ENCODE measurements around the gene HCFC1.
A peak's percentile ranks its signal among the peaks of the same experiment; 100 is the strongest.

The HCFC1 gene

GRCh38 chrX:153937056-153937455 is 34.6 kb downstream of the HCFC1 start:
- no peak for DNase-seq

- DNase-seq = no peak
Observed at GRCh38 chrX:153935326-153935851, 36.2 kb downstream of the HCFC1 start.

GRCh38 chrX:153934762-153935325 is 36.8 kb downstream of the HCFC1 start, which contains the start of gene NAA10:
TSS of gene NAA10 (minus strand) at chrX:153935037. CDS start at chrX:153934904, 133 bp downstream.
- DNase-seq = peak; percentile 20

- no peak for DNase-seq
Observed at GRCh38 chrX:153934148-153934761, 37.4 kb downstream of the HCFC1 start.

GRCh38 chrX:153933748-153934147 is 37.9 kb downstream of the HCFC1 start:
- no peak for DNase-seq

- DNase-seq = no peak
Observed at GRCh38 chrX:153932220-153932915, 39.2 kb downstream of the HCFC1 start.

- DNase-seq = no peak
Observed at GRCh38 chrX:153931748-153932147, 39.9 kb downstream of the HCFC1 start.

- no peak for DNase-seq
Observed at GRCh38 chrX:153931151-153931550, 40.5 kb downstream of the HCFC1 start.

GRCh38 chrX:153930011-153930910 is 41.4 kb downstream of the HCFC1 start:
- DNase-seq = no peak

GRCh38 chrX:153929576-153929975 is 42.0 kb downstream of the HCFC1 start:
- no peak for DNase-seq

- DNase-seq = no peak
Observed at GRCh38 chrX:153928846-153929245, 42.8 kb downstream of the HCFC1 start.

- peak; percentile 83 for DNase-seq
Observed at GRCh38 chrX:153927922-153928760, 43.5 kb downstream of the HCFC1 start.

- no peak for DNase-seq
Observed at GRCh38 chrX:153927672-153927921, 44.0 kb downstream of the HCFC1 start.

GRCh38 chrX:153926858-153927671 is 44.6 kb downstream of the HCFC1 start:
- DNase-seq = peak; percentile 35

- no peak for DNase-seq
Observed at GRCh38 chrX:153926552-153926857, 45.1 kb downstream of the HCFC1 start.

- no peak for DNase-seq
Observed at GRCh38 chrX:153925739-153926551, 45.7 kb downstream of the HCFC1 start, which contains the start of gene ARHGAP4. TSS of gene ARHGAP4 (minus strand) at chrX:153926264. CDS start at chrX:153926202, 62 bp downstream.

- DNase-seq = no peak
Observed at GRCh38 chrX:153925387-153925738, 46.3 kb downstream of the HCFC1 start.

- no peak for DNase-seq
Observed at GRCh38 chrX:153924149-153924861, 47.3 kb downstream of the HCFC1 start.

- DNase-seq = peak; percentile 18
Observed at GRCh38 chrX:153922932-153923857, 48.4 kb downstream of the HCFC1 start.
